Endodermal cell (in vitro differentiated cells): ENCODE results near the gene FOXC2. TPM values are rescaled to one million over a fixed set of nuclear protein-coding genes. Genes with fewer than 3 reads are reported as not detected.

Experiments
- DNase-seq: peaks from one replicate; pipeline ENCODE4 v3.0.0-alpha.2; 2017
- H3K27ac ChIP-seq: 2 replicates; pipeline ENCODE4 v1.5.1; 2013; ENCODE audit warnings: mild to moderate bottlenecking, low read depth, low read length, moderate library complexity
- H3K27me3 ChIP-seq: 2 replicates; pipeline ENCODE4 v1.6.1; 2013; ENCODE audit warnings: mild to moderate bottlenecking, low read length, moderate library complexity; ENCODE audit not compliant: insufficient read depth, control insufficient read depth, poor library complexity, severe bottlenecking
- H3K36me3 ChIP-seq: 2 replicates; pipeline ENCODE4 v1.7.0; 2013; ENCODE audit warnings: mild to moderate bottlenecking, low read length, moderate library complexity; ENCODE audit not compliant: control insufficient read depth, insufficient read depth
- H3K4me1 ChIP-seq: one replicate; pipeline ENCODE4 v1.7.0; 2013; ENCODE audit warnings: low read length; ENCODE audit not compliant: control insufficient read depth, insufficient read depth
- H3K4me3 ChIP-seq: 2 replicates; pipeline ENCODE4 v1.5.1; 2013; ENCODE audit warnings: mild to moderate bottlenecking, low read length, moderate library complexity
- H3K9ac ChIP-seq: 2 replicates; pipeline ENCODE4 v1.6.1; 2013; ENCODE audit warnings: mild to moderate bottlenecking, low read length, moderate library complexity; ENCODE audit not compliant: poor library complexity, severe bottlenecking; ENCODE audit errors: extremely low read depth
- H3K9me3 ChIP-seq: 2 replicates; pipeline ENCODE4 v1.6.1; 2013; ENCODE audit warnings: mild to moderate bottlenecking, low read length, moderate library complexity; ENCODE audit not compliant: control insufficient read depth
- H3K27ac Mint-ChIP-seq: 2 replicates; pipeline ENCODE4 v1.8.0; 2020; ENCODE audit warnings: mixed read lengths
- H3K27me3 Mint-ChIP-seq: 2 replicates; pipeline ENCODE4 v1.8.0; 2021; ENCODE audit warnings: mild to moderate bottlenecking, mixed read lengths; ENCODE audit not compliant: insufficient read depth
- H3K36me3 Mint-ChIP-seq: 2 replicates; pipeline ENCODE4 v1.8.0; 2020; ENCODE audit warnings: low read depth, mixed read lengths
- H3K4me1 Mint-ChIP-seq: 2 replicates; pipeline ENCODE4 v1.8.0; 2020; ENCODE audit warnings: mixed read lengths
- H3K4me3 Mint-ChIP-seq: 2 replicates; pipeline ENCODE4 v1.8.0; 2020; ENCODE audit warnings: mild to moderate bottlenecking, moderate library complexity, mixed read lengths
- H3K9me3 Mint-ChIP-seq: 2 replicates; pipeline ENCODE4 v1.8.0; 2020; ENCODE audit warnings: mild to moderate bottlenecking, mixed read lengths
- WGBS, 2 experiments: methylation state at CpG; one replicate each; pipeline versions ENCODE4 v1.1.5 to v1.1.7; 2013; ENCODE audit warnings: missing lambda C conversion rate in 2 of 2, mixed read lengths in 1 of 2; ENCODE audit not compliant: insufficient coverage in 1 of 2, insufficient read length in 1 of 2; 5-methylcytosine and 5-hydroxymethylcytosine counted together
- total RNA-seq, 2 donors: library from RNA; stranded (reverse); fragmentation: NEBNext Ultra II Directional in 1 of 2; extraction: Animal tissue kit (Norgen Biotek cat#: 25700) in 1 of 2; gene quantifications; 2 replicates in 1 of 2; 3 replicates in 1 of 2; pipeline ENCODE4 v1.2.1, GENCODE V29; 2021
- TF ChIP-seq, protein P1 (sequence below): fragments of 200-600 bp; sonication (generic); conservative IDR thresholded peaks from 2 replicates; pipeline ENCODE4 v1.5.0; 2021; ENCODE audit warnings: antibody characterized with exemption, mild to moderate bottlenecking

FOXC2 gene
- total RNA-seq, 2 donors from 2014 or later = 0.20 TPM; not detected in 1

DNA sequence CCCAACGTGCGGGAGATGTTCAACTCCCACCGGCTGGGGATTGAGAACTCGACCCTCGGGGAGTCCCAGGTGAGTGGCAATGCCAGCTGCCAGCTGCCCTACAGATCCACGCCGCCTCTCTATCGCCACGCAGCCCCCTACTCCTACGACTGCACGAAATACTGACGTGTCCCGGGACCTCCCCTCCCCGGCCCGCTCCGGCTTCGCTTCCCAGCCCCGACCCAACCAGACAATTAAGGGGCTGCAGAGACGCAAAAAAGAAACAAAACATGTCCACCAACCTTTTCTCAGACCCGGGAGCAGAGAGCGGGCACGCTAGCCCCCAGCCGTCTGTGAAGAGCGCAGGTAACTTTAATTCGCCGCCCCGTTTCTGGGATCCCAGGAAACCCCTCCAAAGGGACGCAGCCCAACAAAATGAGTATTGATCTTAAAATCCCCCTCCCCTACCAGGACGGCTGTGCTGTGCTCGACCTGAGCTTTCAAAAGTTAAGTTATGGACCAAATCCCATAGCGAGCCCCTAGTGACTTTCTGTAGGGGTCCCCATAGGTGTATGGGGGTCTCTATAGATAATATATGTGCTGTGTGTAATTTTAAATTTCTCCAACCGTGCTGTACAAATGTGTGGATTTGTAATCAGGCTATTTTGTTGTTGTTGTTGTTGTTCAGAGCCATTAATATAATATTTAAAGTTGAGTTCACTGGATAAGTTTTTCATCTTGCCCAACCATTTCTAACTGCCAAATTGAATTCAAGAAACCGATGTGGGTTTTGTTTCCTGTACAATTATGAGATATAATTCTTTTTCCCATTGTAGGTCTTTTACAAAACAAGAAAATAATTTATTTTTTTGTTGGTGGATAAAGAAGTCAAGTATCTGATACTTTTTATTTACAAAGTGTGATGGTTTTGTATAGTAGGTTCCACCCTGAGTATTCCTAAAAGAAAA is 2.3 kb downstream of the FOXC2 start:
- H3K9me3 Mint-ChIP-seq = no peaks in the 10 kb centered on the region
- H3K36me3 Mint-ChIP-seq = no peaks in the 10 kb centered on the region
- H3K4me1 ChIP-seq = peaks cover 4% of the 10 kb centered on the region
- H3K27ac ChIP-seq = no peak overlapping the region
- TF ChIP-seq, protein P1, sequence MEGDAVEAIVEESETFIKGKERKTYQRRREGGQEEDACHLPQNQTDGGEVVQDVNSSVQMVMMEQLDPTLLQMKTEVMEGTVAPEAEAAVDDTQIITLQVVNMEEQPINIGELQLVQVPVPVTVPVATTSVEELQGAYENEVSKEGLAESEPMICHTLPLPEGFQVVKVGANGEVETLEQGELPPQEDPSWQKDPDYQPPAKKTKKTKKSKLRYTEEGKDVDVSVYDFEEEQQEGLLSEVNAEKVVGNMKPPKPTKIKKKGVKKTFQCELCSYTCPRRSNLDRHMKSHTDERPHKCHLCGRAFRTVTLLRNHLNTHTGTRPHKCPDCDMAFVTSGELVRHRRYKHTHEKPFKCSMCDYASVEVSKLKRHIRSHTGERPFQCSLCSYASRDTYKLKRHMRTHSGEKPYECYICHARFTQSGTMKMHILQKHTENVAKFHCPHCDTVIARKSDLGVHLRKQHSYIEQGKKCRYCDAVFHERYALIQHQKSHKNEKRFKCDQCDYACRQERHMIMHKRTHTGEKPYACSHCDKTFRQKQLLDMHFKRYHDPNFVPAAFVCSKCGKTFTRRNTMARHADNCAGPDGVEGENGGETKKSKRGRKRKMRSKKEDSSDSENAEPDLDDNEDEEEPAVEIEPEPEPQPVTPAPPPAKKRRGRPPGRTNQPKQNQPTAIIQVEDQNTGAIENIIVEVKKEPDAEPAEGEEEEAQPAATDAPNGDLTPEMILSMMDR = no peak
- H3K36me3 ChIP-seq = no peaks in the 10 kb centered on the region
- no peak overlapping the region for H3K9ac ChIP-seq
- 4 to 5% methylated on average over 5 to 33 of the region's 33 CpGs for WGBS, 2 experiments
- peaks cover 98% of the 10 kb centered on the region for H3K27me3 ChIP-seq
- H3K27ac Mint-ChIP-seq = no peak overlapping the region
- H3K9me3 ChIP-seq = no peaks in the 10 kb centered on the region
- peak overlapping the region; percentile 37 for H3K4me3 Mint-ChIP-seq
- H3K4me3 ChIP-seq = no peak overlapping the region
- no peak for DNase-seq
- peaks cover 26% of the 10 kb centered on the region for H3K4me1 Mint-ChIP-seq
- H3K27me3 Mint-ChIP-seq = peaks cover 92% of the 10 kb centered on the region

DNA sequence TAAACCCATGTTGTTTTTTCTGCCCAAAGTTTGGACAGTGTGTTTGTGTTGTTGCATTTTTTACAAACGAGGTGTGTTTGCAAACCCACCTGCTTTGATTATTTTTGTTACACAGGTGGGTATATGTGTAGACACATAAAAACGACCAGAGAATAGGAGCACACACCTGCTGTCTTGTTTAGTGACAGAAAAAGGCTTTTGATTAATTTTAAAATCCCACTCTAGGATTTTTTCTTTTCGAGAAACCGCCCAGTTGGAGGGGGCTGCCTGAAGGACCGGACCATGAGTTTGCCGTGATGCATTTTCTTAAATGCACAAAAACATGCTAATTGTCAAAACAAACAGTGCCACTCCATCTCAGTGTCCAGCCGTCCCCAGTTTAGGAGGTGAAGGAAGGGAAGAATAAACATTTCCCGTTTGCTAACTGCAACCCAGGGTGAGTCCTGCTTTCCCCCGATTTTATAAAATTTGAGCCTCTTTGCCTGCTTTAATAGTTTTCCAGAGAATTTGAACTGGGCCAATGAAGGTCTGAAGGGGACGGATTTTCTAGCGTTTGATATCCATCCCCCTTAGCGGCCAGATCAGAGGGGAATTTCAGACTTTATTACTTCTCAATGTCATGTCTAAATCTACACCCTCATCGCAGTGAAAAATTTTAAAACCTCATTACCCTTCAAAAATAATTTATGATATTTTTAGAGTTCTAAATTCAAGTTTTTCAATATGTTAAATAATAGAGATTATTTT is 3.2 kb downstream of the FOXC2 start:
- 18 to 33% methylated on average over 4 to 12 of the region's 13 CpGs for WGBS, 2 experiments
- H3K4me3 Mint-ChIP-seq = no peak overlapping the region
- H3K27ac ChIP-seq = no peak overlapping the region

More for the DNA sequence above, 3.2 kb downstream of the FOXC2 start:
- Mint-ChIP-seq H3K9me3 (no peaks in the 10 kb centered on the region), H3K27ac (no peak overlapping the region), H3K27me3 (peaks cover 92% of the 10 kb centered on the region), H3K4me1 (peaks cover 22% of the 10 kb centered on the region), H3K36me3 (no peaks in the 10 kb centered on the region)
- no peak overlapping the region for H3K4me3 ChIP-seq
- H3K4me1 ChIP-seq = peaks cover 4% of the 10 kb centered on the region
- H3K36me3 ChIP-seq = no peaks in the 10 kb centered on the region
- H3K9me3 ChIP-seq = no peaks in the 10 kb centered on the region
- TF ChIP-seq, protein P1 = no peak
- H3K27me3 ChIP-seq = peaks cover 98% of the 10 kb centered on the region
- no peak overlapping the region for H3K9ac ChIP-seq
- DNase-seq = no peak
